GM23338 (cell line): Measurements from ENCODE around the gene TIMM29. TPM values are rescaled to one million over a fixed set of nuclear protein-coding genes. Genes with fewer than 3 reads are reported as not detected.

Experiments used
- ATAC-seq: fragments of 200-7000 bp; cut with Tn5 transposase; 3 replicates; pipeline ENCODE4 v1.9.1; 2020
- DNase-seq: peaks from one replicate; pipeline ENCODE4 v3.0.0-alpha.2; 2015; ENCODE audit warnings: low spot score
- H2AFZ ChIP-seq: fragments of 200-600 bp; sonication (generic); 2 replicates; pipeline ENCODE4 v1.8.0; 2016; ENCODE audit warnings: antibody characterized with exemption, mild to moderate bottlenecking, moderate library complexity
- H3F3A ChIP-seq: fragments of 200-600 bp; sonication (generic); replicated peaks from 2 replicates; pipeline ENCODE4 v1.8.0; 2017; ENCODE audit warnings: antibody characterized with exemption, mixed run types, low read depth
- H3K27ac ChIP-seq: fragments of 200-600 bp; sonication (generic); 2 replicates; pipeline ENCODE4 v1.6.1; 2016; ENCODE audit warnings: low read depth
- H3K27me3 ChIP-seq: fragments of 200-600 bp; sonication (generic); 2 replicates; pipeline ENCODE4 v1.8.0; 2016; ENCODE audit warnings: mild to moderate bottlenecking, mixed run types, moderate library complexity; ENCODE audit not compliant: insufficient read depth
- H3K36me3 ChIP-seq: fragments of 200-600 bp; sonication (generic); 2 replicates; pipeline ENCODE4 v1.8.0; 2016; ENCODE audit warnings: mild to moderate bottlenecking; ENCODE audit not compliant: insufficient read depth
- H3K4me1 ChIP-seq: fragments of 200-600 bp; sonication (generic); 2 replicates; pipeline ENCODE4 v1.8.0; 2016; ENCODE audit warnings: mild to moderate bottlenecking, moderate library complexity; ENCODE audit not compliant: insufficient read depth
- H3K4me2 ChIP-seq: fragments of 200-600 bp; sonication (generic); 2 replicates; pipeline ENCODE4 v1.7.1; 2017; ENCODE audit warnings: mixed run types
- H3K4me3 ChIP-seq: fragments of 200-600 bp; sonication (generic); 2 replicates; pipeline ENCODE4 v1.6.1; 2016; ENCODE audit warnings: mixed run types
- H3K79me2 ChIP-seq: fragments of 200-600 bp; sonication (generic); replicated peaks from 2 replicates; pipeline ENCODE4 v1.8.0; 2017; ENCODE audit warnings: mild to moderate bottlenecking; ENCODE audit not compliant: insufficient read depth
- H3K9me2 ChIP-seq: fragments of 200-600 bp; sonication (generic); 2 replicates; pipeline ENCODE4 v1.8.0; 2017; ENCODE audit not compliant: insufficient read depth
- H4K20me1 ChIP-seq: fragments of 200-600 bp; sonication (generic); replicated peaks from 2 replicates; pipeline ENCODE4 v1.8.0; 2017; ENCODE audit warnings: mild to moderate bottlenecking; ENCODE audit not compliant: insufficient read depth
- H3K27ac Mint-ChIP-seq: 2 replicates; pipeline ENCODE4 v1.8.0; 2020; ENCODE audit warnings: inconsistent platforms, mild to moderate bottlenecking, moderate library complexity, mixed read lengths
- H3K27me3 Mint-ChIP-seq: 3 replicates; pipeline ENCODE4 v1.8.0; 2022; ENCODE audit warnings: low read depth, mild to moderate bottlenecking, moderate library complexity, mixed read lengths, inconsistent platforms; ENCODE audit not compliant: insufficient read depth, poor library complexity
- H3K36me3 Mint-ChIP-seq: 3 replicates; pipeline ENCODE4 v1.8.0; 2021; ENCODE audit warnings: low read depth, mild to moderate bottlenecking, inconsistent platforms, moderate library complexity, mixed read lengths
- H3K4me1 Mint-ChIP-seq: 3 replicates; pipeline ENCODE4 v1.8.0; 2020; ENCODE audit warnings: mild to moderate bottlenecking, inconsistent platforms, mixed read lengths
- H3K4me3 Mint-ChIP-seq: 3 replicates; pipeline ENCODE4 v1.8.0; 2021; ENCODE audit warnings: moderate library complexity, mild to moderate bottlenecking, inconsistent platforms, mixed read lengths
- H3K9me3 Mint-ChIP-seq: 3 replicates; pipeline ENCODE4 v1.8.0; 2020; ENCODE audit warnings: moderate library complexity, mild to moderate bottlenecking, inconsistent platforms, mixed read lengths
- NANOG ChIP-seq: IDR thresholded peaks from 2 replicates; pipeline ENCODE4 v1.6.1; 2016; ENCODE audit warnings: antibody characterized with exemption, borderline replicate concordance
- POLR2AphosphoS5 ChIP-seq: IDR thresholded peaks from 2 replicates; pipeline ENCODE4 v1.6.1; 2016; ENCODE audit warnings: antibody characterized with exemption, low read depth
- STAT1 ChIP-seq: IDR thresholded peaks from one replicate; pipeline ENCODE4 v1.6.1; 2016; ENCODE audit warnings: antibody characterized with exemption; ENCODE audit not compliant: unreplicated experiment
- ZNF331 ChIP-seq: fragments of 250-450 bp; sonication (Bioruptor Pico); IDR thresholded peaks from 2 replicates; pipeline ENCODE4 v1.5.0; 2020; ENCODE audit warnings: low read depth, mild to moderate bottlenecking, moderate library complexity
- polyA plus RNA-seq: library from polyadenylated mRNA; unstranded; fragments of >200 nt; fragmentation: Nextera tagmentation; extraction: Ambion mirVana; gene quantifications from 2 replicates; pipeline ENCODE4 v1.2.1, GENCODE V29; 2016
- total RNA-seq: library from RNA; depleted of rRNA; stranded (reverse); fragments of >200 nt; shearing (Covaris generic); gene quantifications from 2 replicates; pipeline ENCODE4 v1.2.3, GENCODE V29; 2014
- TF ChIP-seq, protein P1 (sequence below): fragments of 250-450 bp; sonication (Bioruptor Pico); IDR thresholded peaks from 2 replicates; pipeline ENCODE4 v1.5.0; 2020; ENCODE audit warnings: mild to moderate bottlenecking, moderate library complexity
- TF ChIP-seq, protein P2 (sequence below), 2 experiments: fragments of 200-600 bp in 1 of 2; sonication (generic) in 1 of 2; conservative IDR thresholded peaks; 2 replicates each; pipeline versions ENCODE4 v1.5.1 to v1.6.1; 2016 to 2017; ENCODE audit warnings: antibody characterized with exemption in 2 of 2, low read depth in 2 of 2, mild to moderate bottlenecking in 2 of 2, moderate library complexity in 1 of 2
- TF ChIP-seq, protein P3 (sequence below): IDR thresholded peaks from 2 replicates; pipeline ENCODE4 v1.6.1; 2016; ENCODE audit warnings: antibody characterized with exemption
- TF ChIP-seq, protein P4 (sequence below): IDR thresholded peaks from one replicate; pipeline ENCODE4 v1.6.1; 2018; ENCODE audit warnings: antibody characterized with exemption; ENCODE audit not compliant: unreplicated experiment

The TIMM29 gene
- total and polyA plus RNA-seq, 2 experiments from 2014 or later: 24.1 to 60.7 TPM

DNA sequence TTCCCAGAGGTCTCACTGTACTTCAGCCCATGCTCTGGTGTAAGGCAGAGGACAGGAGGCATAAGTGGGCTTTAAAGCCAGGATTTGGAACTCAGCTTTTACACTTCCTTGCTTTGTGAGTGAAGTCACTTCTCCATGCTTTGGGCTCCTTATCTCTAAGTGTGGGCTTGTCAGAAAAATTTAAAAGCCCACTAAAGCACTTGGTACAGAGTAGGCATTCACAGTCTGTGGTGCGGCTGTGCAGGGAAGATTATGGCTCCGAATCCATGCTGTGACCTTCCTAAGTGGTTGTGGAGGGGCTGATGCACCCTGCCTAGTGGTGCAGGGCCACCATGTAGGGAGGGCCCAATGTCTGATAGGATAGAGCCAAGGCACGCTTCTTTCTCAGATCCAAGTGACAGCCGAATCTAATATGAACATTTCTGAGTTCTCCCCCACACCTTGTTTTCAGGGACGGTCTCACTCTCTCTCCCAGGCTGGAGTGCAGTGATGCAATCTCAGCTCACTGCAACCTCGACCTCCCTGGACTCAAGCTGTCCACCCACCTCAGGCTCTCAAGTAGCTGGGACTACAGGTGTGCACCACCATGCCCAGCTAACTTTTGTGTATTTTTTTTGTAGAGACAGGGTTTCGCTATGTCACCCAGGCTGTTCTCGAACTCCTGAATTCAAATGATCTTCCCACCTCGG lies 6.9 kb downstream of the TIMM29 start:
- no peak overlapping the region; the same call in 2 of the 3 replicates for H3K4me3 Mint-ChIP-seq
- H3K36me3 ChIP-seq: no peaks in the 10 kb centered on the region; the same call in 1 of the 2 replicates
- H3K4me1 ChIP-seq: no peaks in the 10 kb centered on the region; the same call in 1 of the 2 replicates
- H3F3A ChIP-seq: peaks cover 10% of the 10 kb centered on the region; the same call in 1 of the 2 replicates
- DNase-seq: no peak
- H3K4me2 ChIP-seq: no peak overlapping the region
- H3K9me3 Mint-ChIP-seq: no peaks in the 10 kb centered on the region; the same call in 2 of the 3 replicates
- H3K4me1 Mint-ChIP-seq: no peaks in the 10 kb centered on the region
- H4K20me1 ChIP-seq: peaks cover 8% of the 10 kb centered on the region
- peaks cover 14% of the 10 kb centered on the region for H3K79me2 ChIP-seq
- no peaks in the 10 kb centered on the region for H3K27me3 ChIP-seq
- peaks cover 12% of the 10 kb centered on the region; the same call in 2 of the 3 replicates for H3K36me3 Mint-ChIP-seq
- peaks cover 6% of the 10 kb centered on the region for H3K27me3 Mint-ChIP-seq
- H3K4me3 ChIP-seq: no peak overlapping the region
- TF ChIP-seq, protein P1, sequence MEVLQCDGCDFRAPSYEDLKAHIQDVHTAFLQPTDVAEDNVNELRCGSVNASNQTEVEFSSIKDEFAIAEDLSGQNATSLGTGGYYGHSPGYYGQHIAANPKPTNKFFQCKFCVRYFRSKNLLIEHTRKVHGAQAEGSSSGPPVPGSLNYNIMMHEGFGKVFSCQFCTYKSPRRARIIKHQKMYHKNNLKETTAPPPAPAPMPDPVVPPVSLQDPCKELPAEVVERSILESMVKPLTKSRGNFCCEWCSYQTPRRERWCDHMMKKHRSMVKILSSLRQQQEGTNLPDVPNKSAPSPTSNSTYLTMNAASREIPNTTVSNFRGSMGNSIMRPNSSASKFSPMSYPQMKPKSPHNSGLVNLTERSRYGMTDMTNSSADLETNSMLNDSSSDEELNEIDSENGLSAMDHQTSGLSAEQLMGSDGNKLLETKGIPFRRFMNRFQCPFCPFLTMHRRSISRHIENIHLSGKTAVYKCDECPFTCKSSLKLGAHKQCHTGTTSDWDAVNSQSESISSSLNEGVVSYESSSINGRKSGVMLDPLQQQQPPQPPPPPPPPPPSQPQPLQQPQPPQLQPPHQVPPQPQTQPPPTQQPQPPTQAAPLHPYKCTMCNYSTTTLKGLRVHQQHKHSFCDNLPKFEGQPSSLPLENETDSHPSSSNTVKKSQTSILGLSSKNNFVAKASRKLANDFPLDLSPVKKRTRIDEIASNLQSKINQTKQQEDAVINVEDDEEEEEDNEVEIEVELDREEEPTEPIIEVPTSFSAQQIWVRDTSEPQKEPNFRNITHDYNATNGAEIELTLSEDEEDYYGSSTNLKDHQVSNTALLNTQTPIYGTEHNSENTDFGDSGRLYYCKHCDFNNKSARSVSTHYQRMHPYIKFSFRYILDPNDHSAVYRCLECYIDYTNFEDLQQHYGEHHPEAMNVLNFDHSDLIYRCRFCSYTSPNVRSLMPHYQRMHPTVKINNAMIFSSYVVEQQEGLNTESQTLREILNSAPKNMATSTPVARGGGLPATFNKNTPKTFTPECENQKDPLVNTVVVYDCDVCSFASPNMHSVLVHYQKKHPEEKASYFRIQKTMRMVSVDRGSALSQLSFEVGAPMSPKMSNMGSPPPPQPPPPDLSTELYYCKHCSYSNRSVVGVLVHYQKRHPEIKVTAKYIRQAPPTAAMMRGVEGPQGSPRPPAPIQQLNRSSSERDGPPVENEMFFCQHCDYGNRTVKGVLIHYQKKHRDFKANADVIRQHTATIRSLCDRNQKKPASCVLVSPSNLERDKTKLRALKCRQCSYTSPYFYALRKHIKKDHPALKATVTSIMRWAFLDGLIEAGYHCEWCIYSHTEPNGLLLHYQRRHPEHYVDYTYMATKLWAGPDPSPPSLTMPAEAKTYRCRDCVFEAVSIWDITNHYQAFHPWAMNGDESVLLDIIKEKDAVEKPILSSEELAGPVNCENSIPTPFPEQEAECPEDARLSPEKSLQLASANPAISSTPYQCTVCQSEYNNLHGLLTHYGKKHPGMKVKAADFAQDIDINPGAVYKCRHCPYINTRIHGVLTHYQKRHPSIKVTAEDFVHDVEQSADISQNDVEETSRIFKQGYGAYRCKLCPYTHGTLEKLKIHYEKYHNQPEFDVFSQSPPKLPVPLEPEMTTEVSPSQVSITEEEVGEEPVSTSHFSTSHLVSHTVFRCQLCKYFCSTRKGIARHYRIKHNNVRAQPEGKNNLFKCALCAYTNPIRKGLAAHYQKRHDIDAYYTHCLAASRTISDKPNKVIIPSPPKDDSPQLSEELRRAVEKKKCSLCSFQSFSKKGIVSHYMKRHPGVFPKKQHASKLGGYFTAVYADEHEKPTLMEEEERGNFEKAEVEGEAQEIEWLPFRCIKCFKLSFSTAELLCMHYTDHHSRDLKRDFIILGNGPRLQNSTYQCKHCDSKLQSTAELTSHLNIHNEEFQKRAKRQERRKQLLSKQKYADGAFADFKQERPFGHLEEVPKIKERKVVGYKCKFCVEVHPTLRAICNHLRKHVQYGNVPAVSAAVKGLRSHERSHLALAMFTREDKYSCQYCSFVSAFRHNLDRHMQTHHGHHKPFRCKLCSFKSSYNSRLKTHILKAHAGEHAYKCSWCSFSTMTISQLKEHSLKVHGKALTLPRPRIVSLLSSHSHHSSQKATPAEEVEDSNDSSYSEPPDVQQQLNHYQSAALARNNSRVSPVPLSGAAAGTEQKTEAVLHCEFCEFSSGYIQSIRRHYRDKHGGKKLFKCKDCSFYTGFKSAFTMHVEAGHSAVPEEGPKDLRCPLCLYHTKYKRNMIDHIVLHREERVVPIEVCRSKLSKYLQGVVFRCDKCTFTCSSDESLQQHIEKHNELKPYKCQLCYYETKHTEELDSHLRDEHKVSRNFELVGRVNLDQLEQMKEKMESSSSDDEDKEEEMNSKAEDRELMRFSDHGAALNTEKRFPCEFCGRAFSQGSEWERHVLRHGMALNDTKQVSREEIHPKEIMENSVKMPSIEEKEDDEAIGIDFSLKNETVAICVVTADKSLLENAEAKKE: no peak
- TF ChIP-seq, protein P2, sequence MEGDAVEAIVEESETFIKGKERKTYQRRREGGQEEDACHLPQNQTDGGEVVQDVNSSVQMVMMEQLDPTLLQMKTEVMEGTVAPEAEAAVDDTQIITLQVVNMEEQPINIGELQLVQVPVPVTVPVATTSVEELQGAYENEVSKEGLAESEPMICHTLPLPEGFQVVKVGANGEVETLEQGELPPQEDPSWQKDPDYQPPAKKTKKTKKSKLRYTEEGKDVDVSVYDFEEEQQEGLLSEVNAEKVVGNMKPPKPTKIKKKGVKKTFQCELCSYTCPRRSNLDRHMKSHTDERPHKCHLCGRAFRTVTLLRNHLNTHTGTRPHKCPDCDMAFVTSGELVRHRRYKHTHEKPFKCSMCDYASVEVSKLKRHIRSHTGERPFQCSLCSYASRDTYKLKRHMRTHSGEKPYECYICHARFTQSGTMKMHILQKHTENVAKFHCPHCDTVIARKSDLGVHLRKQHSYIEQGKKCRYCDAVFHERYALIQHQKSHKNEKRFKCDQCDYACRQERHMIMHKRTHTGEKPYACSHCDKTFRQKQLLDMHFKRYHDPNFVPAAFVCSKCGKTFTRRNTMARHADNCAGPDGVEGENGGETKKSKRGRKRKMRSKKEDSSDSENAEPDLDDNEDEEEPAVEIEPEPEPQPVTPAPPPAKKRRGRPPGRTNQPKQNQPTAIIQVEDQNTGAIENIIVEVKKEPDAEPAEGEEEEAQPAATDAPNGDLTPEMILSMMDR (conservative IDR thresholded peaks at IDR 0.05; ENCODE audit: low read depth in 2 of 2): no peak
- TF ChIP-seq, protein P3, sequence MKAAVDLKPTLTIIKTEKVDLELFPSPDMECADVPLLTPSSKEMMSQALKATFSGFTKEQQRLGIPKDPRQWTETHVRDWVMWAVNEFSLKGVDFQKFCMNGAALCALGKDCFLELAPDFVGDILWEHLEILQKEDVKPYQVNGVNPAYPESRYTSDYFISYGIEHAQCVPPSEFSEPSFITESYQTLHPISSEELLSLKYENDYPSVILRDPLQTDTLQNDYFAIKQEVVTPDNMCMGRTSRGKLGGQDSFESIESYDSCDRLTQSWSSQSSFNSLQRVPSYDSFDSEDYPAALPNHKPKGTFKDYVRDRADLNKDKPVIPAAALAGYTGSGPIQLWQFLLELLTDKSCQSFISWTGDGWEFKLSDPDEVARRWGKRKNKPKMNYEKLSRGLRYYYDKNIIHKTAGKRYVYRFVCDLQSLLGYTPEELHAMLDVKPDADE: no peak
- TF ChIP-seq, protein P4, sequence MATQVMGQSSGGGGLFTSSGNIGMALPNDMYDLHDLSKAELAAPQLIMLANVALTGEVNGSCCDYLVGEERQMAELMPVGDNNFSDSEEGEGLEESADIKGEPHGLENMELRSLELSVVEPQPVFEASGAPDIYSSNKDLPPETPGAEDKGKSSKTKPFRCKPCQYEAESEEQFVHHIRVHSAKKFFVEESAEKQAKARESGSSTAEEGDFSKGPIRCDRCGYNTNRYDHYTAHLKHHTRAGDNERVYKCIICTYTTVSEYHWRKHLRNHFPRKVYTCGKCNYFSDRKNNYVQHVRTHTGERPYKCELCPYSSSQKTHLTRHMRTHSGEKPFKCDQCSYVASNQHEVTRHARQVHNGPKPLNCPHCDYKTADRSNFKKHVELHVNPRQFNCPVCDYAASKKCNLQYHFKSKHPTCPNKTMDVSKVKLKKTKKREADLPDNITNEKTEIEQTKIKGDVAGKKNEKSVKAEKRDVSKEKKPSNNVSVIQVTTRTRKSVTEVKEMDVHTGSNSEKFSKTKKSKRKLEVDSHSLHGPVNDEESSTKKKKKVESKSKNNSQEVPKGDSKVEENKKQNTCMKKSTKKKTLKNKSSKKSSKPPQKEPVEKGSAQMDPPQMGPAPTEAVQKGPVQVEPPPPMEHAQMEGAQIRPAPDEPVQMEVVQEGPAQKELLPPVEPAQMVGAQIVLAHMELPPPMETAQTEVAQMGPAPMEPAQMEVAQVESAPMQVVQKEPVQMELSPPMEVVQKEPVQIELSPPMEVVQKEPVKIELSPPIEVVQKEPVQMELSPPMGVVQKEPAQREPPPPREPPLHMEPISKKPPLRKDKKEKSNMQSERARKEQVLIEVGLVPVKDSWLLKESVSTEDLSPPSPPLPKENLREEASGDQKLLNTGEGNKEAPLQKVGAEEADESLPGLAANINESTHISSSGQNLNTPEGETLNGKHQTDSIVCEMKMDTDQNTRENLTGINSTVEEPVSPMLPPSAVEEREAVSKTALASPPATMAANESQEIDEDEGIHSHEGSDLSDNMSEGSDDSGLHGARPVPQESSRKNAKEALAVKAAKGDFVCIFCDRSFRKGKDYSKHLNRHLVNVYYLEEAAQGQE: no peak
- TF ChIP-seq ZNF331 (CRISPR knock-in tag): no peak
- no peak for TF ChIP-seq POLR2AphosphoS5
- TF ChIP-seq NANOG: no peak
- no peak for TF ChIP-seq STAT1
- no peaks in the 10 kb centered on the region for H3K9me2 ChIP-seq
- peak overlapping the region; percentile 55; the same call in 1 of the 2 replicates for H3K27ac ChIP-seq
- H2AFZ ChIP-seq: no peak overlapping the region
- no peak overlapping the region; the same call in 1 of the 2 replicates for H3K27ac Mint-ChIP-seq
- no peak for ATAC-seq
